GM18951 (cell line): ENCODE data around the gene ITGA7.
A peak's percentile ranks its signal among the peaks of the same experiment; 100 is the strongest.

ENCODE experiments used
- POLR2A ChIP-seq: IDR thresholded peaks from 4 replicates; pipeline ENCODE4 v1.6.1; 2011; ENCODE audit warnings: mild to moderate bottlenecking; ENCODE audit not compliant: insufficient read length, insufficient read depth; ENCODE audit errors: extremely low read depth
- in situ Hi-C: fragments of 300-500 bp; cut with MboI; formaldehyde crosslinking; loops from one replicate; pipeline ENCODE4 v1.12.0; 2022; ENCODE audit warnings: low sequenced_read_pairs, mixed read lengths, inconsistent platforms; ENCODE audit not compliant: unreplicated experiment

The ITGA7 gene

GRCh38 chr12:55718624-55719275 is 11.0 kb upstream of the ITGA7 start:
- in situ Hi-C loops = no loop called here
- no peak for TF ChIP-seq POLR2A

- in situ Hi-C loops = no loop called here
Observed at GRCh38 chr12:55718015-55718414, 10.3 kb upstream of the ITGA7 start.

GRCh38 chr12:55717011-55718007 is 9.6 kb upstream of the ITGA7 start:
- TF ChIP-seq POLR2A = no peak

More at GRCh38 chr12:55718015-55718414, 10.3 kb upstream of the ITGA7 start:
- no peak for TF ChIP-seq POLR2A

GRCh38 chr12:55716582-55716957 is 8.9 kb upstream of the ITGA7 start:
- no peak for TF ChIP-seq POLR2A
- in situ Hi-C loops = no loop called here

More at GRCh38 chr12:55717011-55718007, 9.6 kb upstream of the ITGA7 start:
- in situ Hi-C loops = no loop called here

- TF ChIP-seq POLR2A = peak; percentile 66
- in situ Hi-C loops = no loop called here
Observed at GRCh38 chr12:55715833-55716581, 8.3 kb upstream of the ITGA7 start, which contains the start of gene BLOC1S1. BLOC1S1 (plus strand) TSS chr12:55716046; CDS start chr12:55716052, 6 bp downstream.

GRCh38 chr12:55715169-55715764 is 7.6 kb upstream of the ITGA7 start:
- no peak for TF ChIP-seq POLR2A
- in situ Hi-C loops = no loop called here

GRCh38 chr12:55713721-55714120 is 6.0 kb upstream of the ITGA7 start:
- no peak for TF ChIP-seq POLR2A

GRCh38 chr12:55712700-55713415 is 5.2 kb upstream of the ITGA7 start:
- no peak for TF ChIP-seq POLR2A

More at GRCh38 chr12:55713721-55714120, 6.0 kb upstream of the ITGA7 start:
- in situ Hi-C loops = no loop called here

GRCh38 chr12:55711786-55712553 is 4.3 kb upstream of the ITGA7 start:
- no peak for TF ChIP-seq POLR2A
- in situ Hi-C loops = no loop called here

More at GRCh38 chr12:55712700-55713415, 5.2 kb upstream of the ITGA7 start:
- in situ Hi-C loops = no loop called here

- no peak for TF ChIP-seq POLR2A
- in situ Hi-C loops = no loop called here
Observed at GRCh38 chr12:55708695-55709233, 1.1 kb upstream of the ITGA7 start.

- in situ Hi-C loops = no loop called here
Observed at GRCh38 chr12:55707219-55707671, 459 bp downstream of the ITGA7 start.

More at GRCh38 chr12:55707219-55707671, 459 bp downstream of the ITGA7 start:
- no peak for TF ChIP-seq POLR2A
